HG03045 (cell line): ENCODE data around the gene SNAI1.
"Not testable (repeated sequence)": the region's sequence is repeated elsewhere in the genome, so short reads cannot be mapped to it uniquely, and the experiment has no call there.

Source experiments
- ATAC-seq: cut with Tn5 transposase; IDR thresholded peaks from one replicate; pipeline ENCODE4 v1.9.1; 2021; ENCODE audit warnings: mild to moderate bottlenecking, moderate library complexity; ENCODE audit not compliant: unreplicated experiment

Gene SNAI1

GRCh38 chr20:50011597-50011996 is 28.8 kb downstream of the SNAI1 start:
- ATAC-seq, result not testable (repeated sequence)

GRCh38 chr20:50012282-50013263 is 29.8 kb downstream of the SNAI1 start:
- ATAC-seq, result no peak

GRCh38 chr20:50013976-50014375 is 31.2 kb downstream of the SNAI1 start:
- no peak for ATAC-seq

- no peak for ATAC-seq
These were observed 32.1 kb downstream of the SNAI1 start for GRCh38 chr20:50014570-50015562.

- no peak for ATAC-seq
These were observed 32.8 kb downstream of the SNAI1 start for GRCh38 chr20:50015636-50015992.

- ATAC-seq, result no peak
These were observed 33.4 kb downstream of the SNAI1 start for GRCh38 chr20:50015993-50016770.

- no peak for ATAC-seq
These were observed 34.4 kb downstream of the SNAI1 start for GRCh38 chr20:50017160-50017559.

GRCh38 chr20:50017576-50018248 is 34.9 kb downstream of the SNAI1 start:
- ATAC-seq, result no peak

GRCh38 chr20:50019466-50020256 is 36.9 kb downstream of the SNAI1 start:
- no peak for ATAC-seq

GRCh38 chr20:50020288-50020687 is 37.5 kb downstream of the SNAI1 start:
- no peak for ATAC-seq

- ATAC-seq, result no peak
These were observed 39.9 kb downstream of the SNAI1 start for GRCh38 chr20:50022676-50023075.

GRCh38 chr20:50023116-50023805 is 40.5 kb downstream of the SNAI1 start:
- no peak for ATAC-seq

GRCh38 chr20:50026746-50027575 is 44.2 kb downstream of the SNAI1 start:
- no peak for ATAC-seq

- ATAC-seq, result no peak
These were observed 44.9 kb downstream of the SNAI1 start for GRCh38 chr20:50027611-50028105.

- ATAC-seq, result no peak
These were observed 46.4 kb downstream of the SNAI1 start for GRCh38 chr20:50029083-50029696.

GRCh38 chr20:50029697-50030461 is 47.1 kb downstream of the SNAI1 start:
- ATAC-seq, result no peak
